Neural cell (in vitro differentiated cells): Measurements from ENCODE around the gene BCAS1. TPM values are rescaled to one million over a fixed set of nuclear protein-coding genes. Genes with fewer than 3 reads are reported as not detected.

ENCODE experiments used
- H2AFZ ChIP-seq: fragments of 200-600, 300-800 bp; sonication (generic), shearing (Covaris generic); 2 replicates; pipeline ENCODE4 v1.6.0; 2014; ENCODE audit warnings: low read depth, mild to moderate bottlenecking, antibody characterized with exemption, low read length, moderate library complexity
- H3F3A ChIP-seq: fragments of 200-600 bp; shearing (Covaris generic); 2 replicates; pipeline ENCODE4 v1.6.1; 2016; ENCODE audit warnings: mild to moderate bottlenecking, moderate library complexity, mixed read lengths, antibody characterized with exemption, low read length; ENCODE audit not compliant: insufficient read depth, poor library complexity, severe bottlenecking
- H3K27ac ChIP-seq: fragments of 200-600, 300-800 bp; sonication (generic), shearing (Covaris generic); 2 replicates; pipeline ENCODE4 v1.5.1; 2014; ENCODE audit warnings: mild to moderate bottlenecking, low read length, moderate library complexity
- H3K27me3 ChIP-seq: fragments of 300-800, 200-600 bp; sonication (generic), shearing (Covaris generic); 2 replicates; pipeline ENCODE4 v1.6.0; 2014; ENCODE audit warnings: mild to moderate bottlenecking, low read depth, low read length, moderate library complexity; ENCODE audit not compliant: insufficient read depth
- H3K36me3 ChIP-seq: fragments of 300-800, 200-600 bp; sonication (generic), shearing (Covaris generic); 2 replicates; pipeline ENCODE4 v1.5.1; 2014; ENCODE audit warnings: mild to moderate bottlenecking, antibody characterized with exemption, low read length, moderate library complexity; ENCODE audit not compliant: insufficient read depth
- H3K4me2 ChIP-seq: fragments of 300-800, 200-600 bp; sonication (generic), shearing (Covaris generic); 2 replicates; pipeline ENCODE4 v1.6.0; 2014; ENCODE audit warnings: mild to moderate bottlenecking, low read length
- H3K4me3 ChIP-seq: fragments of 300-800, 200-600 bp; sonication (generic), shearing (Covaris generic); 2 replicates; pipeline ENCODE4 v1.5.1; 2014; ENCODE audit warnings: mild to moderate bottlenecking, low read length, moderate library complexity
- H3K79me2 ChIP-seq: fragments of 200-600 bp; shearing (Covaris generic); replicated peaks from 2 replicates; pipeline ENCODE4 v1.6.0; 2014; ENCODE audit warnings: mild to moderate bottlenecking, low read length, moderate library complexity; ENCODE audit not compliant: insufficient read depth
- H3K9ac ChIP-seq: fragments of 300-800, 200-600 bp; sonication (generic), shearing (Covaris generic); 2 replicates; pipeline ENCODE4 v1.6.1; 2016; ENCODE audit warnings: mild to moderate bottlenecking, low read length, mixed read lengths
- H3K9me2 ChIP-seq: fragments of 200-600 bp; shearing (Covaris generic); 2 replicates; pipeline ENCODE4 v1.6.1; 2016; ENCODE audit warnings: mild to moderate bottlenecking, low read length, mixed read lengths; ENCODE audit not compliant: insufficient read depth
- H3K9me3 ChIP-seq: fragments of 200-600, 300-800 bp; sonication (generic), shearing (Covaris generic); 2 replicates; pipeline ENCODE4 v1.6.1; 2016; ENCODE audit warnings: mild to moderate bottlenecking, mixed run types, low read length, moderate library complexity, mixed read lengths
- H4K20me1 ChIP-seq: fragments of 200-600 bp; shearing (Covaris generic); 2 replicates; pipeline ENCODE4 v1.6.1; 2016; ENCODE audit warnings: mild to moderate bottlenecking, mixed run types; ENCODE audit not compliant: insufficient read depth
- CTCF ChIP-seq: fragments of 450-650 bp; IDR thresholded peaks from 2 replicates; pipeline ENCODE4 v1.5.1; 2014; ENCODE audit warnings: antibody characterized with exemption, mild to moderate bottlenecking, moderate library complexity; ENCODE audit not compliant: poor library complexity, severe bottlenecking
- EP300 ChIP-seq: fragments of 450-650 bp; conservative IDR thresholded peaks from 2 replicates; pipeline ENCODE4 v1.6.1; 2014; ENCODE audit warnings: antibody characterized with exemption, mild to moderate bottlenecking, moderate library complexity; ENCODE audit not compliant: poor library complexity, severe bottlenecking
- EZH2 ChIP-seq: fragments of 200-600, 300-800 bp; shearing (Covaris generic), sonication (generic); IDR thresholded peaks from 2 replicates; pipeline ENCODE4 v1.6.1; 2014; ENCODE audit warnings: antibody characterized with exemption, low read length, borderline replicate concordance, mild to moderate bottlenecking; ENCODE audit not compliant: insufficient read depth, poor library complexity, severe bottlenecking
- MXI1 ChIP-seq: fragments of 450-650 bp; conservative IDR thresholded peaks from 2 replicates; pipeline ENCODE4 v1.6.1; 2014; ENCODE audit warnings: antibody characterized with exemption, mild to moderate bottlenecking; ENCODE audit not compliant: poor library complexity, severe bottlenecking
- POLR2AphosphoS5 ChIP-seq: IDR thresholded peaks from 2 replicates; pipeline ENCODE4 v1.6.1; 2012
- RAD21 ChIP-seq: fragments of 450-650 bp; conservative IDR thresholded peaks from 2 replicates; pipeline ENCODE4 v1.6.1; 2014; ENCODE audit warnings: antibody characterized with exemption, mild to moderate bottlenecking, moderate library complexity
- REST ChIP-seq: IDR thresholded peaks from 2 replicates; pipeline ENCODE4 v1.6.1; 2012; ENCODE audit warnings: borderline replicate concordance
- SMC3 ChIP-seq: fragments of 450-650 bp; conservative IDR thresholded peaks from 2 replicates; pipeline ENCODE4 v1.6.1; 2014; ENCODE audit warnings: antibody characterized with exemption, mild to moderate bottlenecking, moderate library complexity; ENCODE audit not compliant: poor library complexity
- TAF1 ChIP-seq: IDR thresholded peaks from 2 replicates; pipeline ENCODE4 v1.6.1; 2012; ENCODE audit warnings: low read depth
- polyA plus RNA-seq: library from polyadenylated mRNA; depleted of rRNA; stranded (reverse); fragments of >200 nt; gene quantifications from 2 replicates; pipeline ENCODE4 v1.2.3, GENCODE V29; 2014

BCAS1 gene
- polyA plus RNA-seq, 1 donor from 2014 or later, result not detected

- Histone ChIP-seq H3K9me3 (no peaks in the 10 kb centered on the region), H4K20me1 (no peaks in the 10 kb centered on the region), H3K4me2 (no peak overlapping the region), H3K9ac (no peak overlapping the region), H3F3A (no peaks in the 10 kb centered on the region), H3K4me3 (no peak overlapping the region), H3K27me3 (no peaks in the 10 kb centered on the region), H3K79me2 (no peaks in the 10 kb centered on the region), H3K9me2 (no peaks in the 10 kb centered on the region), H3K27ac (no peak overlapping the region), H3K36me3 (no peaks in the 10 kb centered on the region), H2AFZ (no peak overlapping the region)
- no peak for TF ChIP-seq TAF1
- peak; percentile 72 for TF ChIP-seq EP300
- peak; percentile 19 for TF ChIP-seq REST
- TF ChIP-seq MXI1, result no peak
- peak; percentile 88 for TF ChIP-seq RAD21
- peak; percentile 79 for TF ChIP-seq SMC3
- TF ChIP-seq POLR2AphosphoS5, result peak; percentile 38
- peak; percentile 91 for TF ChIP-seq CTCF
These were observed 7.5 kb downstream of the BCAS1 start for GRCh38 chr20:54062812-54063280.

GRCh38 chr20:54061101-54061881 lies 9.1 kb downstream of the BCAS1 start:
- no peak overlapping the region for H3K4me3 ChIP-seq
- H3K9me3 ChIP-seq, result no peaks in the 10 kb centered on the region
- H2AFZ ChIP-seq, result no peak overlapping the region
- H3K36me3 ChIP-seq, result no peaks in the 10 kb centered on the region
- no peaks in the 10 kb centered on the region for H4K20me1 ChIP-seq
- no peak overlapping the region for H3K9ac ChIP-seq
- TF ChIP-seq CTCF (no peak), TAF1 (no peak), EZH2 (no peak), EP300 (no peak), SMC3 (no peak), REST (no peak), MXI1 (no peak), RAD21 (no peak), POLR2AphosphoS5 (no peak)
- no peaks in the 10 kb centered on the region for H3F3A ChIP-seq
- no peak overlapping the region for H3K4me2 ChIP-seq
- no peaks in the 10 kb centered on the region for H3K27me3 ChIP-seq
- H3K9me2 ChIP-seq, result no peaks in the 10 kb centered on the region
- H3K79me2 ChIP-seq, result no peaks in the 10 kb centered on the region
- H3K27ac ChIP-seq, result no peak overlapping the region
